ENCODE data around the gene NKTR. TPM values are rescaled to one million over a fixed set of nuclear protein-coding genes. Genes with fewer than 3 reads are reported as not detected.
A peak's percentile ranks its signal among the peaks of the same experiment; 100 is the strongest.

NKTR gene
- total RNA-seq, 4 donors from 2014 or later, result 47.7 to 328 (median 66.8) TPM

DNA sequence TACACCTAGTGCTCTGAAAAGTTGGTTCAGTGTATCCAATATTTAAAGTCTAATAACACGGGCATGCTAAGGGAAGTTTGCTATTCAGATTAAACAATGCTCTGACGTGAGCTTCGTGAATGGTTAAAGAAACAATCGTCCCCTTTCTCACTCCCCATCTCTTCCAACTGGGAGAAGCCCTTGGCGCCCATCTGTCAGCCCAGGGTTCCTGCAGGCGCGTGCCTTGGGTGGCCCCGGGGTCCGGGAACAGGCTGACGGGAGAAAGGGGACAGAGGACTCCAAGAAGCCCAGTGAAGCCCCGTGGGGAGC lies 19.1 kb upstream of the NKTR start:
- 0% methylated on average over 11 of the region's 11 CpGs for WGBS
- peak overlapping the region; percentile 68 for H3K4me3 ChIP-seq
- no peaks in the 10 kb centered on the region for H3K36me3 ChIP-seq
- no peak for DNase-seq (ENCODE audit: low spot score in 2 of 2)
- peak overlapping the region; percentile 87 for H3K27ac ChIP-seq
- no peaks in the 10 kb centered on the region for H3K9me3 ChIP-seq
- TF ChIP-seq POLR2A (IDR thresholded peaks at IDR 0.05), result no peak
- TF ChIP-seq EP300 (IDR thresholded peaks at IDR 0.05), result no peak
- TF ChIP-seq POLR2AphosphoS5 (IDR thresholded peaks at IDR 0.05), result no peak
- no peak for TF ChIP-seq CTCF (IDR thresholded peaks at IDR 0.05)
- H3K27me3 ChIP-seq, result no peaks in the 10 kb centered on the region
- H3K4me1 ChIP-seq, result peaks cover 22% of the 10 kb centered on the region

- TF ChIP-seq EP300 (IDR thresholded peaks at IDR 0.05) (no peak), POLR2A (IDR thresholded peaks at IDR 0.05) (peak in 1 of 2 donors; percentile 75), CTCF (IDR thresholded peaks at IDR 0.05) (no peak), POLR2AphosphoS5 (IDR thresholded peaks at IDR 0.05) (peak in 1 of 3 donors; percentile 11)
- H3K4me1 ChIP-seq, result peaks cover 22% of the 10 kb centered on the region
Observed at GRCh38 chr3:42581709-42582473, 18.6 kb upstream of the NKTR start, which contains the start of gene SEC22C. SEC22C (minus strand) TSS chr3:42581967; CDS start chr3:42569046, 12,921 bp downstream.

GRCh38 chr3:42582474-42583070 lies 17.9 kb upstream of the NKTR start:
- Histone ChIP-seq H3K36me3 (no peaks in the 10 kb centered on the region), H3K9me3 (no peaks in the 10 kb centered on the region), H3K4me1 (peaks cover 22% of the 10 kb centered on the region), H3K27me3 (no peaks in the 10 kb centered on the region), H3K4me3 (peak overlapping the region; percentile 68), H3K27ac (peak overlapping the region; percentile 87)
- TF ChIP-seq EP300 (IDR thresholded peaks at IDR 0.05), result no peak
- TF ChIP-seq POLR2AphosphoS5 (IDR thresholded peaks at IDR 0.05), result no peak
- no peak for TF ChIP-seq CTCF (IDR thresholded peaks at IDR 0.05)
- TF ChIP-seq POLR2A (IDR thresholded peaks at IDR 0.05), result no peak
- DNase-seq (ENCODE audit: low spot score in 2 of 2), result no peak
- WGBS, result 0% methylated on average over 3 of the region's 3 CpGs

More at GRCh38 chr3:42581709-42582473, 18.6 kb upstream of the NKTR start, which contains the start of gene SEC22C:
- Histone ChIP-seq H3K36me3 (no peaks in the 10 kb centered on the region), H3K4me3 (peak within 1 kb of the TSS; percentile 68), H3K27me3 (no peaks in the 10 kb centered on the region), H3K27ac (peak within 1 kb of the TSS; percentile 87), H3K9me3 (no peaks in the 10 kb centered on the region)
- under 1% methylated on average over 36 of the region's 77 CpGs for WGBS
- DNase-seq (ENCODE audit: low spot score in 2 of 2), result peak; percentile 97 to 98

DNA sequence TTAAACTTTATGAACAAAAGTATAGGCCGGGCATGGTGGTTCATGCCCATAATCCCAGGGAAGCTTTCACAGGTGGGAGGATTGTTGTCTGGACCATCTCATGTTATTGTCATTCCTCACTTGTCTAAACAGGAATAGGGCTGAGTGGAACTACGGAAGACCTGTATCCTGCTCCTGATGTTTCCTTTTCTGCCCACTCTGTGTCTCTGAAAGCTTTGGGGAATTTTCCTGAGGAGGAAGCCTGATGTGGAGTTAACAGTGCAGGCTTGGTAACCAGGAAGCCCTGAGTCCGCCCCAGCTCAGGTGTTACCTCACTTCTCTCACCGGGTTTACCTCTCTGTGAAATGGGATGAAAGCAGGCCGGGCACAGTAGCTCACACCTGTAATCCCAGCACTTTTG lies 11.9 kb upstream of the NKTR start:
- H3K4me3 ChIP-seq, result no peak overlapping the region
- peaks cover 5% of the 10 kb centered on the region for H3K36me3 ChIP-seq
- no peak overlapping the region for H3K27ac ChIP-seq
- H3K27me3 ChIP-seq, result no peaks in the 10 kb centered on the region
- TF ChIP-seq EP300 (IDR thresholded peaks at IDR 0.05) (no peak), POLR2AphosphoS5 (IDR thresholded peaks at IDR 0.05) (no peak), POLR2A (IDR thresholded peaks at IDR 0.05) (no peak), CTCF (IDR thresholded peaks at IDR 0.05) (no peak)
- peaks cover 30% of the 10 kb centered on the region for H3K4me1 ChIP-seq
- 73% methylated on average over 5 of the region's 5 CpGs for WGBS
- DNase-seq (ENCODE audit: low spot score in 2 of 2), result no peak
- H3K9me3 ChIP-seq, result no peaks in the 10 kb centered on the region

GRCh38 chr3:42589382-42590109 lies 10.9 kb upstream of the NKTR start:
- H3K27ac ChIP-seq, result peak overlapping the region; percentile 87
- peak overlapping the region; percentile 81 for H3K4me3 ChIP-seq
- H3K27me3 ChIP-seq, result no peaks in the 10 kb centered on the region
- 88% methylated on average over 20 of the region's 20 CpGs for WGBS
- TF ChIP-seq POLR2AphosphoS5 (IDR thresholded peaks at IDR 0.05) (no peak), POLR2A (IDR thresholded peaks at IDR 0.05) (no peak), CTCF (IDR thresholded peaks at IDR 0.05) (no peak), EP300 (IDR thresholded peaks at IDR 0.05) (no peak)
- no peak for DNase-seq (ENCODE audit: low spot score in 2 of 2)
- peaks cover 14% of the 10 kb centered on the region for H3K36me3 ChIP-seq
- H3K4me1 ChIP-seq, result peaks cover 30% of the 10 kb centered on the region
- no peaks in the 10 kb centered on the region for H3K9me3 ChIP-seq

All from suprapubic skin (tissue), 4 donors.